ENCODE results near the gene TOX3.

The TOX3 gene

GRCh38 chr16:52563767-52564611 is 17.0 kb upstream of the TOX3 start:
- no peak overlapping the region for H3K27ac ChIP-seq (ENCODE audit: extremely low read depth, low read depth, low read length)
- POLR2A ChIA-PET: no interaction called here
- H3K9me3 ChIP-seq (ENCODE audit: control insufficient read depth, insufficient read depth, low read depth, low read length): no peaks in the 10 kb centered on the region
- peaks cover 4% of the 10 kb centered on the region; the same call in 1 of the 2 replicates for H3K4me1 ChIP-seq (ENCODE audit: control insufficient read depth, insufficient read depth, low read length)
- H3K4me3 ChIP-seq (ENCODE audit: low read depth, low read length): no peak overlapping the region
- CTCF ChIA-PET: no interaction called here
- TF ChIP-seq ZFP3 (tag by site-specific recombination; IDR thresholded peaks at IDR 0.05; ENCODE audit: low read depth) (no peak), ZNF623 (tag by site-specific recombination; IDR thresholded peaks at IDR 0.05) (peak; percentile 87)
- H3K36me3 ChIP-seq (ENCODE audit: control insufficient read depth in 2 of 2, insufficient read depth in 1 of 2, low read length in 2 of 2): no peaks in the 10 kb centered on the region

- ChIA-PET CTCF (no interaction called here), POLR2A (no interaction called here)
- TF ChIP-seq ZNF692 (tag by site-specific recombination; IDR thresholded peaks at IDR 0.05) (no peak), PRDM1 (tag by site-specific recombination; IDR thresholded peaks at IDR 0.05) (no peak), ZNF629 (tag by site-specific recombination; IDR thresholded peaks at IDR 0.05) (no peak), ZNF433 (tag by site-specific recombination; IDR thresholded peaks at IDR 0.05; ENCODE audit: low read depth) (no peak), HIC1 (tag by site-specific recombination; IDR thresholded peaks at IDR 0.05) (no peak), ZNF639 (tag by site-specific recombination; IDR thresholded peaks at IDR 0.05) (no peak), ZNF404 (tag by site-specific recombination; IDR thresholded peaks at IDR 0.05) (no peak), ZIC2 (tag by site-specific recombination; IDR thresholded peaks at IDR 0.05) (no peak), ZBTB7A (tag by site-specific recombination; IDR thresholded peaks at IDR 0.05; ENCODE audit: low read depth) (no peak), ZNF776 (tag by site-specific recombination; IDR thresholded peaks at IDR 0.05; ENCODE audit: borderline replicate concordance) (no peak)
- Histone ChIP-seq H3K36me3 (ENCODE audit: control insufficient read depth in 2 of 2, insufficient read depth in 1 of 2, low read length in 2 of 2) (no peaks in the 10 kb centered on the region), H3K4me1 (ENCODE audit: control insufficient read depth, insufficient read depth, low read length) (no peaks in the 10 kb centered on the region), H3K9me3 (ENCODE audit: control insufficient read depth, insufficient read depth, low read depth, low read length) (no peaks in the 10 kb centered on the region), H3K4me3 (ENCODE audit: low read depth, low read length) (no peak overlapping the region), H3K27ac (ENCODE audit: extremely low read depth, low read depth, low read length) (no peak overlapping the region)
Observed at GRCh38 chr16:52562770-52563169, 15.8 kb upstream of the TOX3 start.

- no peaks in the 10 kb centered on the region for H3K4me1 ChIP-seq (ENCODE audit: control insufficient read depth, insufficient read depth, low read length)
- H3K4me3 ChIP-seq (ENCODE audit: low read depth, low read length): no peak overlapping the region
- H3K36me3 ChIP-seq (ENCODE audit: control insufficient read depth in 2 of 2, insufficient read depth in 1 of 2, low read length in 2 of 2): no peaks in the 10 kb centered on the region
- ChIA-PET POLR2A (no interaction called here), CTCF (no interaction called here)
- H3K9me3 ChIP-seq (ENCODE audit: control insufficient read depth, insufficient read depth, low read depth, low read length): no peaks in the 10 kb centered on the region
- no peak for TF ChIP-seq ZNF510 (tag by site-specific recombination; IDR thresholded peaks at IDR 0.05; ENCODE audit: insufficient replicate concordance)
- no peak overlapping the region for H3K27ac ChIP-seq (ENCODE audit: extremely low read depth, low read depth, low read length)
Observed at GRCh38 chr16:52561910-52562741, 15.2 kb upstream of the TOX3 start.

Data from HEK293 (cell line).